GM10847 (cell line): Measurements from ENCODE around the gene C16orf87.

Experiments
- POLR2A ChIP-seq: IDR thresholded peaks from 2 replicates; pipeline ENCODE4 v1.6.1; 2011; ENCODE audit not compliant: insufficient read length; ENCODE audit errors: extremely low read depth

Gene C16orf87

GRCh38 chr16:46848768-46849764 lies 18.1 kb upstream of the C16orf87 start:
- no peak for TF ChIP-seq POLR2A

- TF ChIP-seq POLR2A, result no peak
Observed at GRCh38 chr16:46845952-46846351, 15.0 kb upstream of the C16orf87 start.

GRCh38 chr16:46844771-46845170 lies 13.8 kb upstream of the C16orf87 start:
- TF ChIP-seq POLR2A, result no peak

GRCh38 chr16:46843898-46844642 lies 13.1 kb upstream of the C16orf87 start:
- no peak for TF ChIP-seq POLR2A

- TF ChIP-seq POLR2A, result no peak
Observed at GRCh38 chr16:46842192-46842895, 11.4 kb upstream of the C16orf87 start.

GRCh38 chr16:46839986-46840443 lies 9.0 kb upstream of the C16orf87 start:
- TF ChIP-seq POLR2A, result no peak

- TF ChIP-seq POLR2A, result no peak
Observed at GRCh38 chr16:46836534-46837530, 5.9 kb upstream of the C16orf87 start.

GRCh38 chr16:46833460-46833800 lies 2.5 kb upstream of the C16orf87 start:
- no peak for TF ChIP-seq POLR2A

GRCh38 chr16:46832757-46833459 lies 1.9 kb upstream of the C16orf87 start:
- TF ChIP-seq POLR2A, result no peak

- TF ChIP-seq POLR2A, result no peak
Observed at GRCh38 chr16:46830417-46830901, 521 bp downstream of the C16orf87 start.

GRCh38 chr16:46828943-46829342 lies 2.0 kb downstream of the C16orf87 start:
- TF ChIP-seq POLR2A, result no peak

GRCh38 chr16:46828292-46828691 lies 2.7 kb downstream of the C16orf87 start:
- no peak for TF ChIP-seq POLR2A

GRCh38 chr16:46826631-46827030 lies 4.3 kb downstream of the C16orf87 start:
- TF ChIP-seq POLR2A, result no peak
